Measurements from ENCODE around the gene OR10A7.

Gene OR10A7

GRCh38 chr12:55173456-55173855, 47.4 kb upstream of the OR10A7 start:
- Histone ChIP-seq H3K79me2 (ENCODE audit: control insufficient read depth, low read length) (no peaks in the 10 kb centered on the region), H3K4me1 (ENCODE audit: control insufficient read depth, low read length) (no peaks in the 10 kb centered on the region), H3K9me3 (ENCODE audit: control insufficient read depth, insufficient read depth, low read length) (no peaks in the 10 kb centered on the region; the same call in 1 of the 2 replicates), H3K4me2 (ENCODE audit: low read length) (no peak overlapping the region), H3K9me2 (replicated peaks; ENCODE audit: control insufficient read depth, low read length) (no peaks in the 10 kb centered on the region), H4K20me1 (ENCODE audit: control insufficient read depth, insufficient read depth, low read depth, low read length) (no peaks in the 10 kb centered on the region), H3K4me3 (ENCODE audit: low read length) (no peak overlapping the region), H3K36me3 (ENCODE audit: control insufficient read depth, low read length) (no peaks in the 10 kb centered on the region), H3K27me3 (ENCODE audit: control insufficient read depth, low read length) (no peaks in the 10 kb centered on the region), H3F3A (ENCODE audit: control insufficient read depth, insufficient read depth) (no peaks in the 10 kb centered on the region), H3K27ac (ENCODE audit: low read depth, low read length) (no peak overlapping the region)
- TF ChIP-seq EZH2phosphoT487 (IDR thresholded peaks at IDR 0.05; ENCODE audit: borderline replicate concordance, low read length): no peak
- TF ChIP-seq, protein P1, sequence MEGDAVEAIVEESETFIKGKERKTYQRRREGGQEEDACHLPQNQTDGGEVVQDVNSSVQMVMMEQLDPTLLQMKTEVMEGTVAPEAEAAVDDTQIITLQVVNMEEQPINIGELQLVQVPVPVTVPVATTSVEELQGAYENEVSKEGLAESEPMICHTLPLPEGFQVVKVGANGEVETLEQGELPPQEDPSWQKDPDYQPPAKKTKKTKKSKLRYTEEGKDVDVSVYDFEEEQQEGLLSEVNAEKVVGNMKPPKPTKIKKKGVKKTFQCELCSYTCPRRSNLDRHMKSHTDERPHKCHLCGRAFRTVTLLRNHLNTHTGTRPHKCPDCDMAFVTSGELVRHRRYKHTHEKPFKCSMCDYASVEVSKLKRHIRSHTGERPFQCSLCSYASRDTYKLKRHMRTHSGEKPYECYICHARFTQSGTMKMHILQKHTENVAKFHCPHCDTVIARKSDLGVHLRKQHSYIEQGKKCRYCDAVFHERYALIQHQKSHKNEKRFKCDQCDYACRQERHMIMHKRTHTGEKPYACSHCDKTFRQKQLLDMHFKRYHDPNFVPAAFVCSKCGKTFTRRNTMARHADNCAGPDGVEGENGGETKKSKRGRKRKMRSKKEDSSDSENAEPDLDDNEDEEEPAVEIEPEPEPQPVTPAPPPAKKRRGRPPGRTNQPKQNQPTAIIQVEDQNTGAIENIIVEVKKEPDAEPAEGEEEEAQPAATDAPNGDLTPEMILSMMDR (IDR thresholded peaks at IDR 0.05; ENCODE audit: low read depth, low read length, poor library complexity, severe bottlenecking): no peak

DNA sequence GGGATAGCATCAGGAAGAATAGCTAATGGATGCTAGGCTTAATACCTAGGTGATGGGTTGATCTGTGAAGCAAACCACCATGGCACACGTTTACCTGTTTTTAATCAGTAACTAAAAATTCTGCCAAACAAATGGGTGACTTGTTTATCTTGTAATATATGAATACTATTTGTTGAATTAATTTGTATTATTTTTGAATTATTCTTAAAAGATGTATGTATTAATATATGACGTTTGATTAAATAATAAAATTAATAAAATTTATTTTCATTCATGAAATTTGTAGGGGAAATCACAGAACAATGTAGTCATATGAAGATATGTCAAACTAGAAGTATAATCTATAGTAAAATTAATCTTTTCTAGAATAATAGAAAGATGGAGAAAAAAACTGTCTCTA, 32.3 kb upstream of the OR10A7 start:
- Histone ChIP-seq H3F3A (ENCODE audit: control insufficient read depth, insufficient read depth) (no peaks in the 10 kb centered on the region), H3K9me2 (replicated peaks; ENCODE audit: control insufficient read depth, low read length) (no peaks in the 10 kb centered on the region), H4K20me1 (ENCODE audit: control insufficient read depth, insufficient read depth, low read depth, low read length) (no peaks in the 10 kb centered on the region), H3K36me3 (ENCODE audit: control insufficient read depth, low read length) (no peaks in the 10 kb centered on the region), H3K79me2 (ENCODE audit: control insufficient read depth, low read length) (no peaks in the 10 kb centered on the region), H3K27ac (ENCODE audit: low read depth, low read length) (no peak overlapping the region), H3K27me3 (ENCODE audit: control insufficient read depth, low read length) (no peaks in the 10 kb centered on the region), H3K4me1 (ENCODE audit: control insufficient read depth, low read length) (no peaks in the 10 kb centered on the region), H3K4me2 (ENCODE audit: low read length) (no peak overlapping the region), H3K9me3 (ENCODE audit: control insufficient read depth, insufficient read depth, low read length) (no peaks in the 10 kb centered on the region), H3K4me3 (ENCODE audit: low read length) (no peak overlapping the region)
- TF ChIP-seq, protein P1 (IDR thresholded peaks at IDR 0.05; ENCODE audit: low read depth, low read length, poor library complexity, severe bottlenecking): no peak
- no peak for TF ChIP-seq EZH2phosphoT487 (IDR thresholded peaks at IDR 0.05; ENCODE audit: borderline replicate concordance, low read length)

DNA sequence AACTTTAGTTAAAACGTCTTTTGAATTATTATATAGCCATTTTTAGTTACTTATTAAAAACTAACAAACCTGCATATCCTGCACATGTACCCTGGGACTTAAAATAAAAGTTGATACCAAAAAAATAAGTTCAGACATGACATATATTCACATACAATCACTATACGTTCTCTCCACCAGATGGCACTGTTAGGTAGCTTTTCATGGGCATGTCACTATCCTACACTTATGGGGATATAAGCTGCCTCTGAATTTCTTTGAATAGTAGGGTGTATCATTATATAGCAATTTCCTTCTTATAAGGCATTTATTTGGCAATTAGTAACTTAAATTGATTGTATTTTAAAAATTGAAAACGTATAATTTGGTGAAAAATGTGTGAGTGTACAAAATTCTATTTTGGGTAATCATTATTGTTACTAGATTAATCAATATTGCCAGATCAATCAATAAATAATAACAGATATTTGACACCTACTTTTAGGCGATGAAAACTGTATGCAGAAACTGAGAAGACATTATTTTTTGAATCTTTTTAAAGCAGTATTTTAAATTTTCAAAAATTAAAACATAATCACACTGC, 31.8 kb upstream of the OR10A7 start:
- TF ChIP-seq EZH2phosphoT487 (IDR thresholded peaks at IDR 0.05; ENCODE audit: borderline replicate concordance, low read length): no peak
- TF ChIP-seq, protein P1 (IDR thresholded peaks at IDR 0.05; ENCODE audit: low read depth, low read length, poor library complexity, severe bottlenecking): peak; percentile 62
- no peaks in the 10 kb centered on the region for H3K36me3 ChIP-seq (ENCODE audit: control insufficient read depth, low read length)

More for the DNA sequence above, 31.8 kb upstream of the OR10A7 start:
- H3K27me3 ChIP-seq (ENCODE audit: control insufficient read depth, low read length): no peaks in the 10 kb centered on the region
- no peaks in the 10 kb centered on the region for H3F3A ChIP-seq (ENCODE audit: control insufficient read depth, insufficient read depth)
- H3K79me2 ChIP-seq (ENCODE audit: control insufficient read depth, low read length): no peaks in the 10 kb centered on the region
- no peak overlapping the region for H3K27ac ChIP-seq (ENCODE audit: low read depth, low read length)
- no peaks in the 10 kb centered on the region for H3K4me1 ChIP-seq (ENCODE audit: control insufficient read depth, low read length)
- no peak overlapping the region for H3K4me3 ChIP-seq (ENCODE audit: low read length)
- H3K9me2 ChIP-seq (replicated peaks; ENCODE audit: control insufficient read depth, low read length): no peaks in the 10 kb centered on the region
- no peak overlapping the region for H3K4me2 ChIP-seq (ENCODE audit: low read length)
- H3K9me3 ChIP-seq (ENCODE audit: control insufficient read depth, insufficient read depth, low read length): no peaks in the 10 kb centered on the region
- no peaks in the 10 kb centered on the region for H4K20me1 ChIP-seq (ENCODE audit: control insufficient read depth, insufficient read depth, low read depth, low read length)

Measured in DOHH2 (cell line).